DOHH2 (cell line): ENCODE results near the gene STYX.

ENCODE experiments used
- EZH2phosphoT487 ChIP-seq: fragments of 200-600 bp; sonication (generic); IDR thresholded peaks from 2 replicates; pipeline ENCODE4 v1.6.1; 2017; ENCODE audit warnings: borderline replicate concordance, mild to moderate bottlenecking, antibody characterized with exemption, low read length, moderate library complexity, mixed read lengths
- TF ChIP-seq, protein P1 (sequence below): fragments of 200-600 bp; sonication (generic); IDR thresholded peaks from one replicate; pipeline ENCODE4 v1.5.1; 2014; ENCODE audit warnings: antibody characterized with exemption, mild to moderate bottlenecking, low read depth, low read length; ENCODE audit not compliant: poor library complexity, severe bottlenecking

- TF ChIP-seq, protein P1, sequence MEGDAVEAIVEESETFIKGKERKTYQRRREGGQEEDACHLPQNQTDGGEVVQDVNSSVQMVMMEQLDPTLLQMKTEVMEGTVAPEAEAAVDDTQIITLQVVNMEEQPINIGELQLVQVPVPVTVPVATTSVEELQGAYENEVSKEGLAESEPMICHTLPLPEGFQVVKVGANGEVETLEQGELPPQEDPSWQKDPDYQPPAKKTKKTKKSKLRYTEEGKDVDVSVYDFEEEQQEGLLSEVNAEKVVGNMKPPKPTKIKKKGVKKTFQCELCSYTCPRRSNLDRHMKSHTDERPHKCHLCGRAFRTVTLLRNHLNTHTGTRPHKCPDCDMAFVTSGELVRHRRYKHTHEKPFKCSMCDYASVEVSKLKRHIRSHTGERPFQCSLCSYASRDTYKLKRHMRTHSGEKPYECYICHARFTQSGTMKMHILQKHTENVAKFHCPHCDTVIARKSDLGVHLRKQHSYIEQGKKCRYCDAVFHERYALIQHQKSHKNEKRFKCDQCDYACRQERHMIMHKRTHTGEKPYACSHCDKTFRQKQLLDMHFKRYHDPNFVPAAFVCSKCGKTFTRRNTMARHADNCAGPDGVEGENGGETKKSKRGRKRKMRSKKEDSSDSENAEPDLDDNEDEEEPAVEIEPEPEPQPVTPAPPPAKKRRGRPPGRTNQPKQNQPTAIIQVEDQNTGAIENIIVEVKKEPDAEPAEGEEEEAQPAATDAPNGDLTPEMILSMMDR: no peak
- no peak for TF ChIP-seq EZH2phosphoT487
Observed at GRCh38 chr14:52781629-52782028, 51.7 kb downstream of the STYX start.
